ENCODE results near the gene HEATR5B. TPM values are rescaled to one million over a fixed set of nuclear protein-coding genes. Genes with fewer than 3 reads are reported as not detected.

The HEATR5B gene
- total and polyA plus RNA-seq, 2 of the 4 experiments (the other 2 are of a cell fraction) = 8.3 to 17.9 TPM

DNA sequence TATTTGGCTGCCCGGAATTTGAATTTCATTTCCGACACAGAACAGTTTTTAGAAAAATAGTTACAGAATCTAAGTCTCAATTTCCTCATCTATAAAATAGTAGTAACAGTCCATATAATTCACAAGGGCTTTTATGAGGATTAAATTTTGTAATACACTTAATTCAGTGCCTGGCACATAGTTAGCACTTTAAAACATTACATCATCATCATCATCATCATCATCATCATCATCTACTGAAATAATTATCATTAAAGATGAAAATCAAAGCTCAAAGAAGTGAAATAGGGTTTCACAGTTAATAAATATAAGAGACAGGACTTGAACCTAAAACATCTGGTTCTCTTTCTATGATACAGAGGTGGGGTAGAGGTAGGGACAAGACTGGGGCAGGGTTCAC, 13.2 kb downstream of the HEATR5B start:
- Histone ChIP-seq H2AK9ac (replicated peaks; ENCODE audit: low read depth, low read length, poor library complexity) (no peak overlapping the region), H3K27me3 (ENCODE audit: control insufficient read depth, insufficient read depth, low read length) (no peaks in the 10 kb centered on the region), H3K56ac (ENCODE audit: extremely low read depth, insufficient read depth, low read length) (no peak overlapping the region), H3K9ac (ENCODE audit: low read depth, low read length) (no peak overlapping the region), H3K9me3 (ENCODE audit: control insufficient read depth, insufficient read depth, low read length) (no peaks in the 10 kb centered on the region), H4K5ac (ENCODE audit: low read depth, low read length) (no peak overlapping the region), H2BK120ac (ENCODE audit: low read depth, low read length) (no peak overlapping the region), H3K4me2 (ENCODE audit: low read depth, low read length) (no peak overlapping the region), H4K8ac (ENCODE audit: low read depth in 2 of 2, low read length in 2 of 2) (no peak overlapping the region), H2BK20ac (ENCODE audit: low read depth, low read length) (no peak overlapping the region), H3K4me1 (ENCODE audit: control insufficient read depth, insufficient read depth, low read length) (no peaks in the 10 kb centered on the region), H3K4me3 (ENCODE audit: insufficient read depth, low read depth, low read length) (no peak overlapping the region), H3K23ac (ENCODE audit: low read depth, low read length) (no peak overlapping the region), H3K14ac (replicated peaks; ENCODE audit: low read depth, low read length) (no peak overlapping the region), H3K79me1 (ENCODE audit: low read depth in 1 of 2, low read length in 2 of 2) (0 out of 4 replicates have a peak, but pooled peaks cover 0 to 4% of the 10 kb centered on the region in 2 experiments), H2AK5ac (ENCODE audit: low read depth, low read length) (no peak overlapping the region), H3K9me1 (ENCODE audit: insufficient read depth, low read length) (no peaks in the 10 kb centered on the region; the same call in 1 of the 2 replicates), H2AFZ (replicated peaks; ENCODE audit: low read length, poor library complexity) (no peak overlapping the region), H3K27ac (ENCODE audit: insufficient read depth, low read length) (no peak overlapping the region), H2BK15ac (ENCODE audit: low read depth, low read length) (no peak overlapping the region), H3K18ac (ENCODE audit: low read depth, low read length) (no peak overlapping the region), H4K91ac (ENCODE audit: insufficient read depth, low read depth, low read length) (no peak overlapping the region), H2BK5ac (ENCODE audit: low read depth, low read length, poor library complexity, severe bottlenecking) (no peak overlapping the region), H3K36me3 (ENCODE audit: control insufficient read depth, insufficient read depth, low read length) (peaks cover 11% of the 10 kb centered on the region), H3K4ac (ENCODE audit: low read depth, low read length) (no peak overlapping the region), H4K20me1 (ENCODE audit: insufficient read depth, low read length) (no peaks in the 10 kb centered on the region)
- DNase-seq (no peak), ATAC-seq (ENCODE audit: low read depth) (no peak)
- in situ Hi-C loops (cut with MboI; ENCODE audit: low sequenced_read_pairs) (no loop called here), intact Hi-C loops (cut with micrococcal nuclease) (no loop called here), dilution Hi-C loops (cut with HindIII; ENCODE audit: low sequenced_read_pairs, unreplicated experiment) (no loop called here)
- ChIA-PET CTCF (interaction anchor here (0.6 kb wide), 1 partner anchor 161 kb away, joined by 3 read pairs; no protein-coding TSS in a partner anchor), POLR2A (ENCODE audit: unreplicated experiment) (no interaction called here)
- no CpG with 5 or more reads among the region's 2 CpGs for WGBS, 2 experiments (ENCODE audit: extremely low coverage in 2 of 2, insufficient read length in 1 of 2)
- no TSS peak for BruUV-seq (replicated peaks)
- TF ChIP-seq, protein P1, sequence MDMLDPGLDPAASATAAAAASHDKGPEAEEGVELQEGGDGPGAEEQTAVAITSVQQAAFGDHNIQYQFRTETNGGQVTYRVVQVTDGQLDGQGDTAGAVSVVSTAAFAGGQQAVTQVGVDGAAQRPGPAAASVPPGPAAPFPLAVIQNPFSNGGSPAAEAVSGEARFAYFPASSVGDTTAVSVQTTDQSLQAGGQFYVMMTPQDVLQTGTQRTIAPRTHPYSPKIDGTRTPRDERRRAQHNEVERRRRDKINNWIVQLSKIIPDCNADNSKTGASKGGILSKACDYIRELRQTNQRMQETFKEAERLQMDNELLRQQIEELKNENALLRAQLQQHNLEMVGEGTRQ (IDR thresholded peaks at IDR 0.05; ENCODE audit: low read depth, low read length) = no peak
- TF ChIP-seq SMC3 (IDR thresholded peaks at IDR 0.05; ENCODE audit: low read depth, low read length) (no peak), CEBPB (IDR thresholded peaks at IDR 0.05; ENCODE audit: low read depth, low read length) (no peak)
- TF ChIP-seq, protein P2, sequence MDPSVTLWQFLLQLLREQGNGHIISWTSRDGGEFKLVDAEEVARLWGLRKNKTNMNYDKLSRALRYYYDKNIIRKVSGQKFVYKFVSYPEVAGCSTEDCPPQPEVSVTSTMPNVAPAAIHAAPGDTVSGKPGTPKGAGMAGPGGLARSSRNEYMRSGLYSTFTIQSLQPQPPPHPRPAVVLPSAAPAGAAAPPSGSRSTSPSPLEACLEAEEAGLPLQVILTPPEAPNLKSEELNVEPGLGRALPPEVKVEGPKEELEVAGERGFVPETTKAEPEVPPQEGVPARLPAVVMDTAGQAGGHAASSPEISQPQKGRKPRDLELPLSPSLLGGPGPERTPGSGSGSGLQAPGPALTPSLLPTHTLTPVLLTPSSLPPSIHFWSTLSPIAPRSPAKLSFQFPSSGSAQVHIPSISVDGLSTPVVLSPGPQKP (IDR thresholded peaks at IDR 0.05; ENCODE audit: borderline replicate concordance, low read depth, low read length) = no peak
